ENCODE measurements around the gene BRD3. TPM values are rescaled to one million over a fixed set of nuclear protein-coding genes. Genes with fewer than 3 reads are reported as not detected.

Gene BRD3
- total RNA-seq, 1 experiment from 2014 or later, result 25.6 TPM

DNA sequence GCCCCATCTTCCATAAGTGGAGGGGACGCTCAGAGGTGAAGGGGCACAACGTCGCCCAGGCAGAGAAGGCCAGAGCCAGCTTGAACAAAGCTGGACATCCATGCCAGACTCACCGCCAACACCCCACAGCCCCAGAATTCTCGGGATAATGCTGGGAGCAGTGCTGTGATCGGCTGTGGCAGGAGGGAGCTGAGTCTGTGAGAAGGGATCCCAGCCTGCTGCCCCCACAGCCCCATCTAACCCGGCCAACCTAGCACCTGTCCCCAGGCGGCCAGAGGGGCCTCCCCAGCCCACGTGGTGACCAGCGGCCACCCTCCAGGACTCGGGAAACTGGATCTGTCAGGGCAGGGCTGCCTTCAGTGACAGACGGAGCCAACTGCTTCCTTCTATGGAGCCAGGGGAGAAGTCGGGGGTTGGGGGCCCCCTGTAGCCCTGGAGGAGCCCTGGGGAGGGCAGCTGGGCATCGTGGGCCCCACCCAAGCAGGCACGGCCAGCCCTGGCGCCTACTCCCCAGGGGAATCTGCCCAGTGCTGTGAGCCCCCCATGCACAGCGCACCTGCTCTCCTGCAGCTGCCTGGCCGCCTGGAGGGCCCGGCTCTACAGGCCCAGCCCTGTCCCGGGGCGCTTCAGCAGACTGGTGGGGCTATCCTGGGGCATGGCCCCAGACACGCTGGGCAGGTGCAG lies 6.0 kb downstream of the BRD3 start:
- BruUV-seq (replicated peaks), result no TSS peak

DNA sequence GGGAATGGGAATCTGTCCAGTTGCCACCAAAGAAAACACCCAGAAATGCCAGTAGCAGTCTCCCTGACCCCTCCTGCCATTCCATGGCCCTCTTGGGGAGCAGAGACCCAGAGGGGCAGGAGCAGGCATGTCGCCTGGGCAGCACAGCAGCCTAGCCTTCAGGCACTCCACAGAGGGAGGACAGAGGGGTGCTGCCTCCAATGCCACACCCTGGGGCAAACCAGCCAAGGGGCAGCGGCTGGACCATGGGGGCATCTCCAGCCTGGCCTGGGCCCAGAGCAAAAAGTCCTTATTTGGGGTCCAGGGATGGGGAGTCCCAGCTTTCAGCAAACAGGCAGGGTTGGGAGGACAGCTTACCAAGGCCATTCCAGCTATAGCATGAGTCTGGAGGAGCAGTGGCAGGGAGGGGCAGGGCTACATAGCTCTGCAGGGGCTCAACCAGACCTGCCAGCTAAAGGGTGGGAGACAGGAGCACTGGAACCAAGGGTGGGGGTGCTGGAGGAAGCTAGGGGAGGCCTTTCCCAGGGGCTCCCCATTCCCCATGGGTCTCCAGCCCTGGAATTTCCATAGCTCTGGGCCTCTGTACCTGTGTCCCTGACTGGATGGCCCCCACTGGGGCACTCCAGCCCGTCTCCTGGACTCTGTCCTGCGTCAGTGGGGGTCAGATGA lies 6.7 kb downstream of the BRD3 start:
- POLR2A ChIA-PET, result interaction anchor here (0.6 kb wide), 1 partner anchor 705 kb away, joined by 3 read pairs; the partner anchor contains the start of genes SURF1 and SURF2
- TF ChIP-seq, protein P1, sequence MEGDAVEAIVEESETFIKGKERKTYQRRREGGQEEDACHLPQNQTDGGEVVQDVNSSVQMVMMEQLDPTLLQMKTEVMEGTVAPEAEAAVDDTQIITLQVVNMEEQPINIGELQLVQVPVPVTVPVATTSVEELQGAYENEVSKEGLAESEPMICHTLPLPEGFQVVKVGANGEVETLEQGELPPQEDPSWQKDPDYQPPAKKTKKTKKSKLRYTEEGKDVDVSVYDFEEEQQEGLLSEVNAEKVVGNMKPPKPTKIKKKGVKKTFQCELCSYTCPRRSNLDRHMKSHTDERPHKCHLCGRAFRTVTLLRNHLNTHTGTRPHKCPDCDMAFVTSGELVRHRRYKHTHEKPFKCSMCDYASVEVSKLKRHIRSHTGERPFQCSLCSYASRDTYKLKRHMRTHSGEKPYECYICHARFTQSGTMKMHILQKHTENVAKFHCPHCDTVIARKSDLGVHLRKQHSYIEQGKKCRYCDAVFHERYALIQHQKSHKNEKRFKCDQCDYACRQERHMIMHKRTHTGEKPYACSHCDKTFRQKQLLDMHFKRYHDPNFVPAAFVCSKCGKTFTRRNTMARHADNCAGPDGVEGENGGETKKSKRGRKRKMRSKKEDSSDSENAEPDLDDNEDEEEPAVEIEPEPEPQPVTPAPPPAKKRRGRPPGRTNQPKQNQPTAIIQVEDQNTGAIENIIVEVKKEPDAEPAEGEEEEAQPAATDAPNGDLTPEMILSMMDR (IDR thresholded peaks at IDR 0.05; ENCODE audit: unreplicated experiment), result no peak
- intact Hi-C loops (cut with micrococcal nuclease), result no loop called here
- no peaks in the 10 kb centered on the region for H3K27me3 Mint-ChIP-seq (ENCODE audit: insufficient read depth, unreplicated experiment)
- peak overlapping the region; percentile 35 for H3K27ac Mint-ChIP-seq (ENCODE audit: low read depth, unreplicated experiment)
- no peaks in the 10 kb centered on the region for H3K9me3 Mint-ChIP-seq (ENCODE audit: unreplicated experiment)
- no TSS peak for BruUV-seq (replicated peaks)
- DNase-seq (ENCODE audit: unreplicated experiment), result no peak
- H3K4me1 Mint-ChIP-seq (ENCODE audit: insufficient read depth, unreplicated experiment), result peaks cover 24% of the 10 kb centered on the region
- CTCF ChIA-PET, result interaction anchor here (0.6 to 0.9 kb wide), 2 partner anchors 37 to 363 kb away, joined by 3 to 5 read pairs; no protein-coding TSS in a partner anchor
- H3K36me3 Mint-ChIP-seq (ENCODE audit: insufficient read depth, unreplicated experiment), result peaks cover 15% of the 10 kb centered on the region
- H3K4me3 Mint-ChIP-seq (ENCODE audit: unreplicated experiment), result no peak overlapping the region

More for the DNA sequence above, 6.0 kb downstream of the BRD3 start:
- Mint-ChIP-seq H3K4me3 (ENCODE audit: unreplicated experiment) (no peak overlapping the region), H3K4me1 (ENCODE audit: insufficient read depth, unreplicated experiment) (peaks cover 17% of the 10 kb centered on the region), H3K27ac (ENCODE audit: low read depth, unreplicated experiment) (no peak overlapping the region), H3K9me3 (ENCODE audit: unreplicated experiment) (no peaks in the 10 kb centered on the region), H3K27me3 (ENCODE audit: insufficient read depth, unreplicated experiment) (no peaks in the 10 kb centered on the region), H3K36me3 (ENCODE audit: insufficient read depth, unreplicated experiment) (peaks cover 11% of the 10 kb centered on the region)
- ChIA-PET POLR2A (no interaction called here), CTCF (interaction anchor here (0.6 to 0.9 kb wide), 3 partner anchors 37 to 382 kb away, joined by 3 to 5 read pairs (median 3); no protein-coding TSS in a partner anchor)
- TF ChIP-seq, protein P1 (IDR thresholded peaks at IDR 0.05; ENCODE audit: unreplicated experiment), result no peak
- no peak for DNase-seq (ENCODE audit: unreplicated experiment)
- intact Hi-C loops (cut with micrococcal nuclease), result no loop called here

DNA sequence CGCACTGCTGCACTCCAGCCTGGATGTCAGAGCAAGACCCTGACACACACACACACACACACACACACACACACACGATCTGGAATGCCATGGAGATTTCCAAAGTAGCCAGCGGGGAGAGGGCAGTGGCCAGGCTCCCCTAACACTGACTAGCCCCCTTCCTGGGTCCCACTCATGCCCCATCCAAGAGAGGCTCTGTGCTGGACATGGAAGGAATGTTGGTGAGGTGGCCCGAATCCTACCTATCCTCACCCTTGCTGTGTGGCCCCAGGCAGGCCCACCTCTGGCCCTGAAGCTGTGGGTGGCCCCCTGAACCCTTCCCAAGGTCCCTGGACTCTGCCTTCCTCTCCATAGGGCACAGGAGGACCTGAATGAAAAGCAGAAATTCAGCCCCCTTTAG lies 7.3 kb downstream of the BRD3 start:
- H3K27ac Mint-ChIP-seq (ENCODE audit: low read depth, unreplicated experiment), result peak overlapping the region; percentile 35
- TF ChIP-seq, protein P1 (IDR thresholded peaks at IDR 0.05; ENCODE audit: unreplicated experiment), result no peak
- no peak overlapping the region for H3K4me3 Mint-ChIP-seq (ENCODE audit: unreplicated experiment)
- H3K9me3 Mint-ChIP-seq (ENCODE audit: unreplicated experiment), result no peaks in the 10 kb centered on the region
- ChIA-PET CTCF (interaction anchor here (0.7 kb wide), 1 partner anchor 302 kb away, joined by 3 read pairs; no protein-coding TSS in a partner anchor), POLR2A (interaction anchor here (0.6 kb wide), 1 partner anchor 704 kb away, joined by 3 read pairs; the partner anchor contains the start of genes SURF1 and SURF2)
- no peaks in the 10 kb centered on the region for H3K27me3 Mint-ChIP-seq (ENCODE audit: insufficient read depth, unreplicated experiment)
- H3K4me1 Mint-ChIP-seq (ENCODE audit: insufficient read depth, unreplicated experiment), result peaks cover 30% of the 10 kb centered on the region
- no TSS peak for BruUV-seq (replicated peaks)
- peaks cover 18% of the 10 kb centered on the region for H3K36me3 Mint-ChIP-seq (ENCODE audit: insufficient read depth, unreplicated experiment)
- intact Hi-C loops (cut with micrococcal nuclease), result no loop called here
- no peak for DNase-seq (ENCODE audit: unreplicated experiment)
